Stomach (tissue), 4 donors: ENCODE results near the gene MTFR2.

ENCODE experiments used
- EP300 ChIP-seq: sonication (generic); formaldehyde crosslinking; IDR thresholded peaks from one replicate; pipeline ENCODE4 v1.6.1; 2017; ENCODE audit warnings: antibody characterized with exemption
- POLR2AphosphoS5 ChIP-seq, 3 donors: sonication (generic); formaldehyde crosslinking; IDR thresholded peaks; one replicate each; pipeline ENCODE4 v1.6.1; 2016; ENCODE audit warnings: antibody characterized with exemption in 3 of 3

DNA sequence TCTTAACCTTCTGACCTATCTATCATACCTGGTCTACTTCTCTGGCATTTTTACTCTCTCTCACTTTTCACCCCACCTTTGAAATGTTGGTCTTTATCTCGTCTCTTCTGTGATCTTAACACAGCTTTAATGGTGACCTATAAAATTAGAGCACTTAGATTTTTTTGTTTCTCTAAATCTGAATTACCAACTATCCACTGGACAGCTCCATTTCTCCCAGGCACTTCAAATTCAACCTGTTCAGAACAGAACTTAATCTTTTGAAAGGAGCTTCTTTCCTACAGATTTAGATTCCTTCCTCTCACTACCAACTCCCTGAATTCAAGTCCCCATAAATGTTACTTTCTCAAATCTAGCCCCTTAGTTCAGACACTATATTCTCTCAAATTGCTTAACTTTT, 15.0 kb upstream of the MTFR2 start:
- TF ChIP-seq POLR2AphosphoS5 (IDR thresholded peaks at IDR 0.05) (no peak), EP300 (no peak)
